BLaER1 (cell line): Measurements from ENCODE around the gene CHST9.
"Not testable (repeated sequence)": the region's sequence is repeated elsewhere in the genome, so short reads cannot be mapped to it uniquely, and the experiment has no call there.

Experiments
- H3K27ac ChIP-seq: shearing (Covaris generic); formaldehyde crosslinking; 2 replicates; pipeline ENCODE4 v1.8.1; 2022
- H3K27me3 ChIP-seq: shearing (Covaris generic); formaldehyde crosslinking; 2 replicates; pipeline ENCODE4 v1.8.1; 2022
- H3K36me3 ChIP-seq: shearing (Covaris generic); formaldehyde crosslinking; 2 replicates; pipeline ENCODE4 v1.8.1; 2022
- H3K4me1 ChIP-seq: shearing (Covaris generic); formaldehyde crosslinking; 2 replicates; pipeline ENCODE4 v1.8.1; 2022
- H3K4me2 ChIP-seq: shearing (Covaris generic); formaldehyde crosslinking; 2 replicates; pipeline ENCODE4 v1.8.1; 2022
- H3K4me3 ChIP-seq: shearing (Covaris generic); formaldehyde crosslinking; 2 replicates; pipeline ENCODE4 v1.8.1; 2022
- H3K9ac ChIP-seq: shearing (Covaris generic); formaldehyde crosslinking; 2 replicates; pipeline ENCODE4 v1.8.1; 2022
- H3K9me3 ChIP-seq: shearing (Covaris generic); formaldehyde crosslinking; 2 replicates; pipeline ENCODE4 v1.8.1; 2022
- H4K20me1 ChIP-seq: shearing (Covaris generic); formaldehyde crosslinking; 2 replicates; pipeline ENCODE4 v1.8.1; 2022
- Cebpa-rat ChIP-seq: shearing (Covaris generic); IDR thresholded peaks from 2 replicates; pipeline ENCODE4 v1.8.1; 2022

Gene CHST9

GRCh38 chr18:27185025-27185763 is at the start of gene CHST9:
Gene CHST9 (minus strand): TSS chr18:27185308. CDS start chr18:27142809, 42,499 bp downstream.
- Histone ChIP-seq H3K4me1 (no peaks in the 10 kb centered on the region), H3K27ac (no peak within 1 kb of the TSS), H3K9me3 (0 out of 2 replicates have a peak, but pooled peaks cover 4% of the 10 kb centered on the region), H3K4me3 (no peak within 1 kb of the TSS), H3K4me2 (no peak within 1 kb of the TSS), H3K36me3 (no peaks in the 10 kb centered on the region), H4K20me1 (no peaks in the 10 kb centered on the region), H3K27me3 (no peaks in the 10 kb centered on the region), H3K9ac (no peak within 1 kb of the TSS)
- TF ChIP-seq Cebpa-rat: no peak

GRCh38 chr18:27232355-27232754 is 47.2 kb upstream of the CHST9 start:
- H3K9me3 ChIP-seq, H3K27me3 ChIP-seq, H3K9ac ChIP-seq, H3K36me3 ChIP-seq, H3K4me1 ChIP-seq, H4K20me1 ChIP-seq, H3K27ac ChIP-seq, H3K4me2 ChIP-seq, H3K4me3 ChIP-seq: not testable (repeated sequence)

- not testable (repeated sequence) for H3K9me3 ChIP-seq, H3K27me3 ChIP-seq, H3K4me2 ChIP-seq, H3K4me3 ChIP-seq, H3K27ac ChIP-seq, H3K9ac ChIP-seq, H3K4me1 ChIP-seq, H4K20me1 ChIP-seq, H3K36me3 ChIP-seq
Measured at GRCh38 chr18:27231671-27232070, 46.6 kb upstream of the CHST9 start.

GRCh38 chr18:27231221-27231620 is 46.1 kb upstream of the CHST9 start:
- H3K36me3 ChIP-seq, H3K9me3 ChIP-seq, H3K27ac ChIP-seq, H4K20me1 ChIP-seq, H3K9ac ChIP-seq, H3K27me3 ChIP-seq, H3K4me3 ChIP-seq, H3K4me2 ChIP-seq, H3K4me1 ChIP-seq: not testable (repeated sequence)

- Histone ChIP-seq H3K36me3 (no peaks in the 10 kb centered on the region), H3K9me3 (no peaks in the 10 kb centered on the region), H3K27me3 (no peaks in the 10 kb centered on the region), H3K9ac (no peak overlapping the region), H3K27ac (no peak overlapping the region), H3K4me1 (no peaks in the 10 kb centered on the region), H4K20me1 (no peaks in the 10 kb centered on the region), H3K4me3 (no peak overlapping the region), H3K4me2 (no peak overlapping the region)
- TF ChIP-seq Cebpa-rat: no peak
Measured at GRCh38 chr18:27227721-27228120, 42.6 kb upstream of the CHST9 start.

- H3K27ac ChIP-seq: no peak overlapping the region
- H3K4me3 ChIP-seq: no peak overlapping the region
- no peaks in the 10 kb centered on the region for H3K4me1 ChIP-seq
- H3K9me3 ChIP-seq: no peaks in the 10 kb centered on the region
- no peak overlapping the region for H3K9ac ChIP-seq
- TF ChIP-seq Cebpa-rat: no peak
- no peak overlapping the region for H3K4me2 ChIP-seq
- no peaks in the 10 kb centered on the region for H4K20me1 ChIP-seq
- H3K36me3 ChIP-seq: no peaks in the 10 kb centered on the region
- no peaks in the 10 kb centered on the region for H3K27me3 ChIP-seq
Measured at GRCh38 chr18:27226556-27227075, 41.5 kb upstream of the CHST9 start.

- Histone ChIP-seq H4K20me1 (no peaks in the 10 kb centered on the region), H3K36me3 (no peaks in the 10 kb centered on the region), H3K4me1 (no peaks in the 10 kb centered on the region), H3K4me2 (no peak overlapping the region), H3K27me3 (no peaks in the 10 kb centered on the region), H3K4me3 (no peak overlapping the region), H3K9me3 (no peaks in the 10 kb centered on the region), H3K27ac (no peak overlapping the region), H3K9ac (no peak overlapping the region)
- no peak for TF ChIP-seq Cebpa-rat
Measured at GRCh38 chr18:27225947-27226481, 40.9 kb upstream of the CHST9 start.

- no peak for TF ChIP-seq Cebpa-rat
Measured at GRCh38 chr18:27223526-27224291, 38.6 kb upstream of the CHST9 start.

GRCh38 chr18:27214831-27215230 is 29.7 kb upstream of the CHST9 start:
- Histone ChIP-seq H3K36me3 (no peaks in the 10 kb centered on the region), H3K27me3 (no peaks in the 10 kb centered on the region), H3K4me2 (no peak overlapping the region), H3K4me1 (no peaks in the 10 kb centered on the region), H3K27ac (no peak overlapping the region), H4K20me1 (no peaks in the 10 kb centered on the region), H3K4me3 (no peak overlapping the region), H3K9ac (no peak overlapping the region), H3K9me3 (no peaks in the 10 kb centered on the region)
- TF ChIP-seq Cebpa-rat: no peak

More at GRCh38 chr18:27223526-27224291, 38.6 kb upstream of the CHST9 start:
- Histone ChIP-seq H4K20me1 (no peaks in the 10 kb centered on the region), H3K4me1 (no peaks in the 10 kb centered on the region), H3K4me3 (no peak overlapping the region), H3K36me3 (no peaks in the 10 kb centered on the region), H3K27me3 (no peaks in the 10 kb centered on the region), H3K9ac (no peak overlapping the region), H3K4me2 (no peak overlapping the region), H3K9me3 (no peaks in the 10 kb centered on the region), H3K27ac (no peak overlapping the region)

GRCh38 chr18:27213123-27213717 is 28.1 kb upstream of the CHST9 start:
- Histone ChIP-seq H3K9me3 (no peaks in the 10 kb centered on the region), H3K27me3 (no peaks in the 10 kb centered on the region), H3K9ac (no peak overlapping the region), H3K4me3 (no peak overlapping the region), H3K27ac (no peak overlapping the region), H3K4me2 (no peak overlapping the region), H4K20me1 (no peaks in the 10 kb centered on the region), H3K4me1 (no peaks in the 10 kb centered on the region), H3K36me3 (no peaks in the 10 kb centered on the region)
- no peak for TF ChIP-seq Cebpa-rat
